ENCODE data around the gene INPP5A. TPM values are rescaled to one million over a fixed set of nuclear protein-coding genes. Genes with fewer than 3 reads are reported as not detected.

Gene INPP5A
- total RNA-seq, 1 donor, result 36.8 TPM

- no peak overlapping the region for H3K4me3 ChIP-seq (ENCODE audit: low read depth, low read length)
- TF ChIP-seq CTCF (IDR thresholded peaks at IDR 0.05; ENCODE audit: insufficient read depth, low read length), result no peak
- DNase-seq (ENCODE audit: low read depth), result no peak
These were observed 289.2 kb downstream of the INPP5A start for GRCh38 chr10:132826524-132827422.

GRCh38 chr10:132827423-132827789, 289.8 kb downstream of the INPP5A start:
- DNase-seq (ENCODE audit: low read depth), result no peak
- H3K4me3 ChIP-seq (ENCODE audit: low read depth, low read length), result no peak overlapping the region
- no peak for TF ChIP-seq CTCF (IDR thresholded peaks at IDR 0.05; ENCODE audit: insufficient read depth, low read length)

GRCh38 chr10:132827861-132828539, 290.4 kb downstream of the INPP5A start:
- TF ChIP-seq CTCF (IDR thresholded peaks at IDR 0.05; ENCODE audit: insufficient read depth, low read length), result no peak
- no peak for DNase-seq (ENCODE audit: low read depth)
- H3K4me3 ChIP-seq (ENCODE audit: low read depth, low read length), result no peak overlapping the region

GRCh38 chr10:132828681-132829080, 291.1 kb downstream of the INPP5A start:
- TF ChIP-seq CTCF (IDR thresholded peaks at IDR 0.05; ENCODE audit: insufficient read depth, low read length), result no peak
- DNase-seq (ENCODE audit: low read depth), result no peak
- no peak overlapping the region for H3K4me3 ChIP-seq (ENCODE audit: low read depth, low read length)

GRCh38 chr10:132829403-132829802, 291.8 kb downstream of the INPP5A start:
- no peak for TF ChIP-seq CTCF (IDR thresholded peaks at IDR 0.05; ENCODE audit: insufficient read depth, low read length)
- H3K4me3 ChIP-seq (ENCODE audit: low read depth, low read length), result no peak overlapping the region
- DNase-seq (ENCODE audit: low read depth), result no peak

GRCh38 chr10:132832186-132832969, 294.8 kb downstream of the INPP5A start:
- no peak overlapping the region for H3K4me3 ChIP-seq (ENCODE audit: low read depth, low read length)
- no peak for TF ChIP-seq CTCF (IDR thresholded peaks at IDR 0.05; ENCODE audit: insufficient read depth, low read length)
- no peak for DNase-seq (ENCODE audit: low read depth)

Other genes starting within 250 kb of the INPP5A start
- 6.7 and 8.4 TPM in 2 replicates for gene STK32C, start 229.8 kb upstream of the INPP5A start, total RNA-seq (ENCODE audit: low replicate concordance)
- 12.0 and 24.1 TPM in 2 replicates for gene LRRC27, start 205.6 kb upstream of the INPP5A start, total RNA-seq (ENCODE audit: low replicate concordance)
- gene PWWP2B, start 140.6 kb upstream of the INPP5A start, total RNA-seq (ENCODE audit: low replicate concordance), result 6.1 and 7.2 TPM in 2 replicates
- not detected in 2 replicates for gene NKX6-2, start 248.4 kb downstream of the INPP5A start, total RNA-seq (ENCODE audit: low replicate concordance)

All from fibroblast of the aortic adventitia (primary cell).